Measurements from ENCODE around the gene ADGRF3.

Gene ADGRF3

DNA sequence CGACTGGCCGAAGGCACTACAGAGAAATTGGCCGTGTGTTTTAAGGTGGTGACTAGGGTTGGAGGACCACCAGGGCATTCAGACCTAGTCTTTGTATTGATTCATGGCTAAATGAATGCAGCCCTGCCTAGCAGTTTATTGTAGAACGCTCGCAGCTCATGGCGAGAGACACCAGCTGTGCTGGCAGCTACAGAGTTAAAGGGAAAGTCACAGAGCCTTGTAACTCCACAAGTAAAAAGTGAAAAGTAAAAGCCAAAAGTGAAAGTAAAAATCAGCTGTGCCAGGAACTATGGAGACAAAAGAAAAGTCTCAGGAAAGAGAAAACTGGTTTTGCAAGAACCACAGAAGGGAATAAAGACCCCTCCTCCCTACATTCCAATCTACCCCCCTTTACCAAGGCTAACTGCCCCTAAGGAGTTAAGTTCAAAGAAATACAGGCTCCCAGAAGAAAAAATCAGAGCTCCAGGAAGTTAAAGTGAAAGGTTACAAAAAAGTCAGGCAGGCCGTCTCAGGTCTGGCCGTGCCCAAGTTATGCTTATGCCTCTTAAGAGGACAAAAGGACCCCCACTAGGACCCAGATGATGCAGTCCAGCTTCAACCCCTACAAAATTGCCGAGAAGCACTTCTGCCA lies 47.0 kb downstream of the ADGRF3 start:
- ChIA-PET CTCF (interaction anchor here (0.9 kb wide), 2 partner anchors 9 to 12 kb away, joined by 3 read pairs; no protein-coding TSS in a partner anchor), POLR2A (no interaction called here)

DNA sequence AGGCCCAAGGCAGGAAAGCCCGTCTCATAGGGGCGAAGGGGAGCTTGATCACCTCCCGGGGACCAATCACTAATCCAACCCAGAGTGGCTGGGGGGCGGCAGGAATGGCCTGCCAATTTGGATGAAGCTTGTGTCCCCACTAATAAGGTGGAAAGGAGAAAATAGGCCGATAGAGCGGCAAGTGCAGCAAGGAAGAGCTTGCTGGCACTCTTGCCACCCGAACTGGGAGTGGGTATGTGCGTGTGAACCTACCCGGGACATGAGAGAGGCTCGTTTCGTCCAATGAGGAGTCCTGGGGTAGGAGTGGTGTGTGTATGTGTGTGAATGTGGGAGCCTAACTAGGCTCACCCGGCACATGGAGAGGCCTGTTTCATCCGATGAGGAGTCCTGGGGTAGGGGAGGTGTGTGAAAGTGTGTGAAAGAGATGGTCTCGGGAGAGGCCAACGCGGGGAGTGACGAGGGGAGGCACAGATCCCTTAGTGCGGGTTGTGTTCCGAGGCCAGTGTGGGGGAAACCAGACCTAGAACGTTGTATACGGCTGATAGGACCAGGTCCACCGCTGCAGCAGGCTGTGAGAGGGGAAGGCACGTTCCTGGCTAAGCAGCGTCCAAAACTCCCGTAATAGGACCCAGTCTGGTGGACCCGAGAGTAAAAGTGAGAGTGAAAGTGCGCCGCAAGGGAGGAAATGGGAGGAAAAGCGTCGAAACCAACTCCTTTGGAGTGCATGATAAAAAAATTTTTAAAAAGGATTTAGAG lies 47.8 kb downstream of the ADGRF3 start:
- POLR2A ChIA-PET, result no interaction called here
- no peak for DNase-seq (ENCODE audit: extremely low spot score)
- CTCF ChIA-PET, result interaction anchor here (1.1 to 1.2 kb wide), 2 partner anchors 9 to 10 kb away, joined by 3 to 4 read pairs; no protein-coding TSS in a partner anchor

More for the DNA sequence above, 47.0 kb downstream of the ADGRF3 start:
- DNase-seq (ENCODE audit: extremely low spot score), result no peak
- TF ChIP-seq, protein P1, sequence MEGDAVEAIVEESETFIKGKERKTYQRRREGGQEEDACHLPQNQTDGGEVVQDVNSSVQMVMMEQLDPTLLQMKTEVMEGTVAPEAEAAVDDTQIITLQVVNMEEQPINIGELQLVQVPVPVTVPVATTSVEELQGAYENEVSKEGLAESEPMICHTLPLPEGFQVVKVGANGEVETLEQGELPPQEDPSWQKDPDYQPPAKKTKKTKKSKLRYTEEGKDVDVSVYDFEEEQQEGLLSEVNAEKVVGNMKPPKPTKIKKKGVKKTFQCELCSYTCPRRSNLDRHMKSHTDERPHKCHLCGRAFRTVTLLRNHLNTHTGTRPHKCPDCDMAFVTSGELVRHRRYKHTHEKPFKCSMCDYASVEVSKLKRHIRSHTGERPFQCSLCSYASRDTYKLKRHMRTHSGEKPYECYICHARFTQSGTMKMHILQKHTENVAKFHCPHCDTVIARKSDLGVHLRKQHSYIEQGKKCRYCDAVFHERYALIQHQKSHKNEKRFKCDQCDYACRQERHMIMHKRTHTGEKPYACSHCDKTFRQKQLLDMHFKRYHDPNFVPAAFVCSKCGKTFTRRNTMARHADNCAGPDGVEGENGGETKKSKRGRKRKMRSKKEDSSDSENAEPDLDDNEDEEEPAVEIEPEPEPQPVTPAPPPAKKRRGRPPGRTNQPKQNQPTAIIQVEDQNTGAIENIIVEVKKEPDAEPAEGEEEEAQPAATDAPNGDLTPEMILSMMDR (IDR thresholded peaks at IDR 0.05; ENCODE audit: control extremely low read depth, extremely low read depth, low read depth, missing control alignments), result no peak

DNA sequence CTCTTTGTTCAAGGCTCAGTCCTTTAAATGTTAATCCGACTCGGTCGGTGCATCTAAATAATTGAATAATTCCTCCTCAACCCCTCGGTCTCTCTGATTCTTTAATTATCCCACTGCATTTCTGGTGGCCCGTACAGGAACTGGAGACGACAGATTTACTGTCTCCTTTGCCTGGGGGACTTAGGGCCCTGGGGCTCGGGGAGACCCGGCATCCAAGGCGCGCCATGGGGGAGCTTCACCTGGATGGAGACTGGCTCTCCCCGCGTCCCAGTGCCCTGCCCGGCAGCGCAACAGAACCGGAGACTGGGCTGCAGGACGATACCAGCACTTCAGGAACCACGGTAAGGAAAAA lies 48.3 kb downstream of the ADGRF3 start:
- TF ChIP-seq, protein P1 (IDR thresholded peaks at IDR 0.05; ENCODE audit: control extremely low read depth, extremely low read depth, low read depth, missing control alignments), result no peak
- ChIA-PET POLR2A (no interaction called here), CTCF (interaction anchor here (1.1 to 1.2 kb wide), 2 partner anchors 8 to 11 kb away, joined by 3 to 4 read pairs; no protein-coding TSS in a partner anchor)
- no peak for DNase-seq (ENCODE audit: extremely low spot score)

More for the DNA sequence above, 47.8 kb downstream of the ADGRF3 start:
- TF ChIP-seq, protein P1 (IDR thresholded peaks at IDR 0.05; ENCODE audit: control extremely low read depth, extremely low read depth, low read depth, missing control alignments), result no peak

DNA sequence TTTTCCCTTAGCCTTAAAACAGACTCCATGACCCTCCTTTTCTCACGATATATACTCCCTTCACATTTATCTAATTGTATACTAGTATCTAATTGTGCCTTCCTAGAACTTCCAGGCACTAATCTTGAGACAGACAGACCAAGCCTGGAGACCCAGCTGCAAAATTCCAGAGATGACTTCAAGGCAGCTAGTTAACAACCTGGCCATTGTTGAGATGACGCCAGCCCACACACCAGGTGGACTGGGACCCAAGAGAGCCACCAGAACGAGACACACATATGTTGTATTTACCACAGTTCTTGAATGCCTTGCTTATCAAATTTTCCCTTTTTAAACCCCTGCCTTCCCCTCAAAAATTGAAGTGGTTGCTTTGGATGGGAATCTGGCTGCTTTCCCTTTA lies 49.5 kb downstream of the ADGRF3 start:
- CTCF ChIA-PET, result no interaction called here
- TF ChIP-seq, protein P1 (IDR thresholded peaks at IDR 0.05; ENCODE audit: control extremely low read depth, extremely low read depth, low read depth, missing control alignments), result no peak
- POLR2A ChIA-PET, result no interaction called here
- DNase-seq (ENCODE audit: extremely low spot score), result no peak

DNA sequence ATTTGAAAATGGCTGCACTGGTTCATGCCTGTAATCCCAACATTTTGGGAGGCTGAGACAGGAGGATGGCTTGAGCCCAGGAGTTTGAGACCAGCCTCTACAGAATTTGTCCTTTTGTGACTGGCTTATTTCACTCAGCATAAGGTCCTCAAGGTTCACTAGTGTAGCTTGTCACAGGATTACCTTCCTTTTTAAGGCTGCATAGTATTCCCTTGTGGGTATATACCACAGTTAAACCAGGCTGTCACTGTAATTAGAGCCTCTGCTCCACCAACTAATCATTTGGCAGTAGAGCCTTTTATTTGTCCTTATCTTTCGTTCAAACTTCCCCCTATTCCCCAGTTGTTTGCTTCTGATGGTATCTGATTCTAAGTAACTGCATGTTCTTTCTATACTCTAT lies 51.1 kb downstream of the ADGRF3 start:
- TF ChIP-seq, protein P1 (IDR thresholded peaks at IDR 0.05; ENCODE audit: control extremely low read depth, extremely low read depth, low read depth, missing control alignments), result no peak
- no peak for DNase-seq (ENCODE audit: extremely low spot score)
- ChIA-PET POLR2A (no interaction called here), CTCF (no interaction called here)

DNA sequence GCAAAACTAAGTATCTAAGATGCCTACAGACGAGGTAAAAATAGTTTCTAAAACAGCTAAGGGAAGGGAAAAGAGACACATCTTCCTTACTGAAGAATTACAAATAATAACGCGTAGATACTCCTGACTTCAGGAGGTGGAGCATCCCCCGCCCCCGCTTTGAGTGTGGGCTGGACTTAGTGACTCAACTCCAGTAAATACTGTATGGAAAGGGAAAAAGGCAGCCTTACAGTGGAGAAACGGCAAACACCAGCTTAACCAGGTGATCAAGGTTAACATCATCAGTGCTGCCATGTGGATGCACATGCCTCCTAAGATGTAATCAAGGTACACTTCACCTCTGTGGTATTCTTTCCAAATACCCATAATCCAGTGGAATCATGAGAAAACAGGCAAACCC lies 53.9 kb downstream of the ADGRF3 start:
- no peak for DNase-seq (ENCODE audit: extremely low spot score)
- ChIA-PET CTCF (no interaction called here), POLR2A (no interaction called here)
- TF ChIP-seq, protein P1 (IDR thresholded peaks at IDR 0.05; ENCODE audit: control extremely low read depth, extremely low read depth, low read depth, missing control alignments), result no peak

Measured in GM10248 (cell line).